Right renal pelvis (tissue), 4 donors: ENCODE results near the gene ZMAT3. TPM values are rescaled to one million over a fixed set of nuclear protein-coding genes. Genes with fewer than 3 reads are reported as not detected.
"Not testable (repeated sequence)": the region's sequence is repeated elsewhere in the genome, so short reads cannot be mapped to it uniquely, and the experiment has no call there.

Source experiments
- DNase-seq, 4 donors: peaks; one replicate each; pipeline ENCODE4 v3.0.0-alpha.2; 2013; ENCODE audit warnings: low read depth in 4 of 4, low spot score in 3 of 4, missing footprints in 1 of 4
- polyA plus RNA-seq, 4 donors: library from polyadenylated mRNA; unstranded; fragments of 120-200 nt; gene quantifications; one replicate each; pipeline ENCODE4 v1.2.1, GENCODE V29; 2013; ENCODE audit not compliant: insufficient read length in 4 of 4

ZMAT3 gene
- polyA plus RNA-seq, 4 donors: 9.1 to 11.0 (median 10.3) TPM

DNA sequence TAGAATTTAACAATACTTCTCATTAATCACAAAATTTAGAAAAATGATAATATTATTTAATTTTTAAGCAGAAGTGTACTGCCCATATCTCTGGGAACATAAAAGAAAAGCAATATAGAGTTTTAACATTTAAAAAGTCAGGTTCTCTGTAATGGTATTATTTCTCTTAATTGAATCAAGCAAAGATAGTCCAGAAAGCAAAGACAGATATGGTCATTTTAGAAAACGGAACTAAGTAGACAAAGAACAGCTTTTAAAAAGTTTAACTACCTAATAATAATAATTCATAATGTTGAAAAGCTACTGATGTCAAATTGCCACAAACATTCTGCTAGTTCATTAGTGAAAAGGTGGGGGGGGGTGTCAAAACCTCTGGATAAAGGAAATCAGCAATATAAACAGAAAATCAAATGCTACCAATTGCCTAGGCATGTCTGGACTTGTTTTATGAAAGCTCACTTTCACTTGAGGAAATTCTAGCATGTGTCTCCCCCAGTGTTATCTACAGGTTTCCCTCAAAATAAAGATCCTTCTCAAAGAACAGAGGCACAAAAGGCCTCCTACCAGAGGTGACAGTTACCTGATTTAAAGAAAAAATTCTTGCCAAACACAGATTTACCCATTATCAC lies 1.7 kb downstream of the ZMAT3 start:
- DNase-seq: no peak

DNA sequence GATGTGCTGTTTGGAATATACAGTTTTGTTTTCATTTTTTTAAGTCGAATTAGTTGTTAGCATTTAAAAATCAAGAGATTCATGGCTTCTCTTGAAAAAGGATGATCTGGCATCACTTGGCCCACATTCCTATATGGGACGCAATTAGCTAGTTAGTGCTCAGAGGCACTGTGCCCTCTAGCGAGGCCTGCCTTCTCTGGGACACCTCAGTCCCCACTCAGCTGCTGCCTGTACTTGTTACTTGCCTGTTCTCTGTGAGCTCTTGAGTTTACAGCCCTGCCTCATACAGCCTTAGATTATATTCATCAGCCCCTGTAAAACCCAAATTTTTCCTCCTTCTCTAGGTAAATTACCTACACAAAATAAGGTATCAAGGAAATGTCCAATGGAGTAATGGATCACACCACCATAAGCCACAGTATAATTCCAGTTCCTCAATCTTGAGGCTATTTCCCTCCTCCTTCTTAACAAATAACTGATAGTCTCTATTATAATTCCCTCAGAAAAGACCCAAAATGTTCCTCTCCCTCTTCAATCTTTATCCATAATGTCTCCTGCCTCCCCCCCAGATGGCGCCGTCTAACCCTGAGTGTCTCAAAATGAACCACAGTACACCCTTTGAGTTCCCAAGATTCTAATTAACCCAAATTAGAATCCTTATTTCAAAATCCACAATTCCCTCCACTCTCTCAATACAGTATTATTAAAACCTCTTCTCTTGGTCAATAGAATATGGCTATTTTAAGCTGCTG lies 2.7 kb downstream of the ZMAT3 start:
- DNase-seq: no peak

DNA sequence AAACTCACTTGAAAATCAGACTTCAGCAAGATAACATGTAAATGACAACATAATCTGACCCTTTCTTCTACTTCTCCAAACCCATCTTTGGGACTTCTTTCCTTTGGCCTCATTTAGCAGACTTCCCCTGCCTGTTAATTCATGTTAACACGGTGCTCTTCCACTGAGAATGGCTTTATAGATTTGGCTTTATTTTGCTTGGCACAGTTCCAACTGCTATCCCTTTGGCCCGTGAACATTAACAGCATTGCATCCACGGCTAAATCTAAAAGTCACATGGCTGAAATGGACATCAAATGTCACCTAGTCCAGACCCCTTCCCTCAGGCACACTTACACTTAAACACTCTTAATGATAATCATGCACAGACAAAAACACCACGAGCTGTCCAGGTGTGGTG lies 3.8 kb downstream of the ZMAT3 start:
- no peak for DNase-seq

DNA sequence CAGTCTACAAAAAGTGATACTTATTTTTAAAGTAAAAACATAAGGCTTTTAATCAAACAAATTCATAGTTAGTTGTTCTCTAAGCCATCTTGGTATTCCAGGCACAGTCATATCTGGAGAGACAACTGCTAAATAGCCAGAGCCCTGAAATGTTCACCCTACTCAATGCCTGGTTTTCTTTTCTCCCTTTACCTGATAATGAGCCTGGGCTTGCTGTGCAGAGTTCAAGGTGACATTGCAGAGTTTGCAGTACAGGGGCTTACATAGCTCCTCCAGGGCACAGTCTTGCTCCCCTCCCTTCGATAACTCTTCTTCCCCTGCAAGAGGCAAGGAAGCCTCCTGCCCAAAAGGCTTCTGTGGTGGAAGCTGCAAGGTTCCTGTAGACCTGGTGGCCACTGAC lies 4.3 kb downstream of the ZMAT3 start:
- DNase-seq: no peak

DNA sequence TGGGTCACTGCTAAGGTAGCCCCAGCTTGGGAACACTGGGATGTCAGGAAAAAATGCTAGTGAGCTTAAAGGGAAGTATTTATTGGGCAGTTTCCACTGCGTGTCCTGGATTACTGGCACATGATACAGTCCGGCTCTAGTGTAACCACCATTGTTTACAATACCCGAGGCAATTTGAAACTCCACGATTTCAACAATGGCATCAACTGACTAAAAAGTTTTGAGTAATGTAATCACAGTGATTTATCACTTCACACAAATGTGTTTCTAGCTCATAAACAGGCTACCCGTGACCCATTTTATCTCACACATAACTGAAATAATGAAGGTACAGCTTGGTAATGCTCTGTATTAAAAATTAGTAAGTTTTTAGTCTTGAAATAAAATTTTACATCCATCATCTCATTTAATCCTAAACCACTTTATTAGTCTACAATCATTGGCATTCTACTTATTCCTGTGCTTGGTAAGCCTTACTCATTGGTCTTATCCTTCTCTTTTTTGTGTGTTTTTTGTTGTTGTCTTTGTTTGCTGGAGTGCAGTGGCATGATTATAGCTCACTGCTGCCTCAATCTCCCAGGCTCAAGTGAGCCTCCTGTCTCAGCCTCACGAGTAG lies 7.6 kb downstream of the ZMAT3 start:
- no peak for DNase-seq

DNA sequence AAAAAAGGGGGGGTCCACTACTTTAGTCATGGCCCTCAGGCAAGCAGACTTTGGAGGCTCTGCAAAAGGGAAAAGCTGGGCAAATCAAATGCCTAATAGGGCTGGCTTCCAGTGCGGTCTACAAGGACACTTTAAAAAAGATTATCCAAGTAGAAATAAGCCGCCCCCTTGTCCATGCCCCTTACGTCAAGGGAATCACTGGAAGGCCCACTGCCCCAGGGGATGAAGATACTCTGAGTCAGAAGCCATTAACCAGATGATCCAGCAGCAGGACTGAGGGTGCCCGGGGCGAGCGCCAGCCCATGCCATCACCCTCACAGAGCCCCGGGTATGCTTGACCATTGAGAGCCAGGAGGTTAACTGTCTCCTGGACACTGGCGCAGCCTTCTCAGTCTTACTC lies 15.3 kb downstream of the ZMAT3 start:
- DNase-seq: no peak

DNA sequence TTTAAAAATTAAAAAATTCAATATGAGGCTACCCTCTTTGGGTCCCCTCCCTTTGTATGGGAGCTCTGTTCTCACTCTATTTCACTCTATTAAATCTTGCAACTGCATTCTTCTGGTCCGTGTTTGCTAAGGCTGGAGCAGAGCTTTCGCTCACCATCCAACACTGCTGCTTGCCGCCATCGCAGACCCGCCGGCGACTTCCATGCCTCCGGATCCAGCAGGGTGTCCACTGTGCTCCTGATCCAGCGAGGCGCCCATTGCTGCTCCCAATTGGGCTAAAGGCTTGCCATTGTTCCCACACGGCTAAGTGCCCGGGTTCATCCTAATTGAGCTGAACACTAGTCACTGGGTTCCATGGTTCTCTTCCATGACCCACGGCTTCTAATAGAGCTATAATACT lies 17.0 kb downstream of the ZMAT3 start:
- not testable (repeated sequence) for DNase-seq

DNA sequence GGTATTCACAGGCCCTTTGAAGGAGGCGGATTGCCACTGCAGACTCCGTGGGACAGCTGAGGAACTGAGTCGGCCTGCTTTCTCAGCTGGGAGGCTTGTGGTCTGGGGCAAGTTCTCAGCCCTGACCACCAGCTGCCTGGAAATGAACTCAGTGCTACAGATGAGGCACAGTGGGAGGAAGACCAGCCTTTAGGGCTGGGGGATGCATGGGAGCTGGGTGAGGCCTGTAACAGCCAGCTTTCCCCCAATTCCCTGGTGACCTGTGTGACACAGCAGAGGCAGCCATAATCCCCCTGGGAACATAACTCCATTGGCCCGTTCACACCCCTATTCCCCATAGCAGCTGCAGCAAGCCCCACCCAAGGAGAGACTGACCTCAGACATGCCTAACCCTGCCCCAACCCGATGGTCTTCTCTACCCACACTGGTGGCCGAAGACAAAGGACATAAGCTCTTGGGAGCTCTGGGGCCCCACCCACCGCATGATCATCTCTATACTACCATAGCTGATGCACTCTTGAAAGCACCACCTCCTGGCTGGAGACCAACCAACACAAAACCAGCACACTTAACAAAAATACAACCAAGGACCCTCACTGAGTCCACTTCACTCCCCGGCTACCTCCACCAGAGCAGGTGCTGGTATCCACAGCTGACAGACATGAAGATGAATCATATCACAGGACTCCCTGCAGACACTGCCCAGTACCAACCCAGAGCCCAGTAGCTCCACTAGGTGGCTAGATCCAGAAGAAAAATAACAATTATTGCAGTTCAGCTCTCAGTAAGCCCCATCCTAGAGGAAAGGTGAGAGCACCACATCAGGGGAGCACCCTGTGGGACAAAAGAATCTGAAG lies 24.9 kb downstream of the ZMAT3 start:
- no peak for DNase-seq

DNA sequence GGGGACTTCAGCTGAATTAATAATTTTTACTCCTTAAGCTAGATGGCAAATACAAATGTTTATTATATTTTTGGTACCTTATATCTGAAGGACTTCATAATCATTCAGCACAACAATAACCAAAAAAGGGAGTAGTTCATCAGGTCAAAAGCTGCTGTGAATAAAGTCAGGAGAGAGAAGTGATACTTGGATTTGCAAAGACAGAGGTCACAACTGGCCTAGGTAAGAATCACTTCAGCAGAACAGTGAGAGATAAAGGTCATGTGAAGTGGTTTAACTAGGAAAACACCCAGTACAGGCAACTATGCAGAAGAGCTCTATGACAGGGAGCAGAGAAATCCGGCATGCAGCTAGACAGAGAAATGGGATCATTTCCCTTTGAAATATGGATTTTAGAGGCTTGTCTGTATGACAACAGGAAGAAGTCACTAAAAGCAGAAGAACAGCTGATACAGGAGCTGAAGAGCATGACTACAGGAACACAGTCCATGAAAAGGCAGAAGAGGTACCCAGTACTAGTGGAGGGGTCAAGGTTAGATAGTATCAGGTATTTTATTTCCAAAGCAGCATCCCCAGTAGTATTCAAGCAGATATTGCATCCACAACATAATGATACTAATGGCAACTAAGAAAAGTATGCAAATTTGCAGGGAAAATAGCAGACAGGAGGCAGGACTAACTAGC lies 25.7 kb downstream of the ZMAT3 start:
- no peak for DNase-seq

DNA sequence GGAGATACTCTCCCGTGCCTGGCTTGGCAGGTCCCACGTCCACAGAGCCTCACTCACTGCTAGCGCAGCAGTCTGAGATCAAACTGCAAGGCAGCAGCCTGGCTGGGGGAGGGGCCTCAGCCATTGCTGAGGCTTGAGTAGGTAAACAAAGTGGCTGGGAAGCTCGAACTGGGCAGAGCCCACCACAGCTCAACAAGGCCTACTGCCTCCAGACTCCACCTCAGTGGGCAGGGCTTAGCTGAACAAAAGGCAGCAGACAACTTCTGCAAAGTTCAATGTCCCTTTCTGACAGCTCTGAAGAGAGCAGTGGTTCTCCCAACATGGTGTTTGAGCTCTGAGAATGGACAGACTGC lies 32.7 kb downstream of the ZMAT3 start:
- DNase-seq: not testable (repeated sequence)

DNA sequence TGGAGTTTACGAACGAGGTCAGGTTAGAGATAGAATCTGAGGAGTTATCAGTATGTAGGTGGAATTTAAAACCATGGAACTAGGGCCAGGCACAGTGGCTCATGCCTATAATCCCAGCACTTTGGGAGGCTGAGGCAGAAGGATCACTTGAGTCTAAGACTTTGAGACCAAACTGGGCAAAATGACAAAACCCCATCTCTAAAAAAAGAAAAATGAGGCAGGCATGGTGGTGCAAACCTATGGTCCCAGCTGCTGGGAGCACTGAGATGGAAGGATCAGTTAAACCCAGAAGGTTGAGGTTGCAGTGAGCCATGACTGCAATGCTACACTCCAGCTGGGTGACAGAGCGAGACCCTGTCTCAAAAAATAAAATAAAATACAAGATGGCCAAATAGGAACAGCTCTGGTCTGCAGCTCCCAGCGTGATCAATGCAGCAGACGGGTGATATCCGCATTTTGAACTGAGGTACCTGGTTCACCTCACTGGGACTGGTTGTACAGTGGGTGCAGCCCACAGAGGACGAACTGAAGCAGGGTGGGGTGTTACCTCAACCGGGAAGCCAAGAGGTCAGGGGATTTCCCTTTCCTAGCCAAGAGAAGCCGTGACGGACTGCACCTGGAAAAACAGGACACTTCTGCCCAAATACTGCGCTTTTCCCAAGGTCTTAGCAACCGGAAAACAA lies 33.3 kb downstream of the ZMAT3 start:
- DNase-seq: no peak

DNA sequence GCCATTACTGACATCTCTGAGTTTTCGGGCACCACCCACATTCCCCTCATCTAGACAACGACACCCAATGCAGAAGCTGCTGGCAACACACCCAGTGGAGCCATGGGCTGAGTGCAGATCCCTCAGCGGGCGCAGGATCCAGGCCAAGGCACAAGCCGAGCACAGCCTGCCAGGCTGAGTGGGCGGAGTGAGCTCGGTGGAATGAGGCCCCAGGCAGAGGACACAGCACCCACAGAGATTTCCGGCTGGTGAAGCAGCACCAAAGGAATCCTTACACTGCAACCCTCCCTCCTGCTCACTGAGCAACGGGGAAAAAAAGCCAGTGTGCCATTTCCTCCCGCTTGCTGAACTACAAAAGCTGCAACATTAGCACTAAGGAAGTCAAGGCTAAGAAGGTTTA lies 34.3 kb downstream of the ZMAT3 start:
- DNase-seq: no peak

DNA sequence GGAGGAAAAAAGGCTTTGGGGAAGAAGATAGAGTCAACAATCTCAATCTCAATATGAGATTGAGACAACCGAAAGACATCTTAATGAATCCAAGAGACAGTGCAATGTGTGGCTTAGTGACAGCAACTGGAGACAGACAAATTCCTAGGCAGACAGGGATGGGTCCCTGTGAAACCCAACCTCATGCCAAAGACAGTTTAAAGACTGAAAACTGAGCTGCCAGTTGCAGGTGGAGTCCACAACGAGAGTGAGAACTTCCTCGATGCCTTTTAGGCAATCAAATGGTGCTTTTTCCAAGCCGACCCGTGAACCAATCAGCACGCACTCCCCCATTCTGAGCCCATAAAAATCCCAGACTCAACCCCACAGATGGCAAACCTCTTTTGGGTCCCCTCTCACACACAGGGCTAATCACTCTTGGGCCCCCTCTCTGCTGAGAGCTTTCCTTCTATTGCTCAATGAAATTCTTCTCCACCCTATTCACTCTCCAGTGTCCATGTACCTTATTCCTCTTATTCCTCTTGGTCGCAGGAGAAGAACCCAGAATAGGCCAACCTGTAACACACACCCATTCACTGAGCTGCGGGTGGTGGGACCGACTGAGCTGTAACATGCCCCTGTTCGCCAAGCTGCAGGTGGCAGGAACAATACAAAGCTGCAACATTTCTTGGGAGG lies 34.8 kb downstream of the ZMAT3 start:
- no peak for DNase-seq

DNA sequence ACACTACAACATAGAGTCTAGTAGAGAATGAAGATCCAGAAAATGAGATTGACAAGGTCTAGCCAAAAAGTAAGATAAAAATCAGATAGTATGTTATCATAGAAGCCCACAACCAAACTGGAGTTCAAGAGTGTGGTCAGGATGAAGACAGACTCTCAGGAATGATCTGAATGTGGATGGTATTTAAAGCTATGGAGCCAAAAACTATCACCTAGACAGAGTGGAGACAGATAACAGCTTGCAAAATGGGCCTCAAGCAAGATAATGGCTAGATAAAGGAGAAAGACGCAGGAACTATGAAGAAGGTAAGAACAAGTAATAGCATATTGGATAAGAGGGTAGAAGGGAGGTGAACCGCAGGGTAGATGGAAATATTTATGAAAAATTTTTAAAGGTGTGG lies 35.4 kb downstream of the ZMAT3 start:
- DNase-seq: no peak

DNA sequence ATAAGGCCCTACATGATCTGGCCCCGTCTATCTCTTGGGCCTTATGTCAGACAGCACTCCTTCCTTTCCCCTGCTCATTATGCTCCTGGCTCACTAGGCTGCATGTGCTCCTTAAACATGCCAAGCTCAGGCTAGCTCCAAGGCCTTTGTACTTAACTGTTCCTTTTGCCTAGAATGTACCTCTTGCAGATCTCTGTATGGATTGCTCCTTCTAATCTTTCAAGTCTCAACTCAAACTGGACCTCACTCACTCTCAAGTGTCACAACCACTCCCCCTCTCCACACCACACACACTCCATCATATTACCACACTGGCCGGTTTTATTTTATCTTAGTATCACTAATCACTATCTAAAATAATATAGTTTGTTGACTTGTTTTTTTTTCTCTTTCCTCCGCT lies 36.4 kb downstream of the ZMAT3 start:
- no peak for DNase-seq

DNA sequence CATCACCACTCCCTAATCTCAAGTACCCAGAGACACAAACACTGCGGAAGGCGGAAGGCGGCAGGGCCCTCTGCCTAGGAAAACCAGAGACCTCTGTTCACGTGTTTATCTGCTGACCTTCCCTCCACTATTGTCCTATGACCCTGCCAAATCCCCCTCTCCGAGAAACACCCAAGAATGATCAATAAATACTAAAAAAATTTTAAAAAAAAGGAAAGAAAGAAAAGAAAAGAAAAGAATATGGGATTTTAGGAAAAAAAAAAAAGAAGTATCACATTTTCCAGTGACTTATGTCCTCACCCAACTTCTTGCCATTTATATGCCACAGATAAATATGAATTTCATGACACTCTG lies 38.3 kb downstream of the ZMAT3 start:
- DNase-seq: not testable (repeated sequence)

DNA sequence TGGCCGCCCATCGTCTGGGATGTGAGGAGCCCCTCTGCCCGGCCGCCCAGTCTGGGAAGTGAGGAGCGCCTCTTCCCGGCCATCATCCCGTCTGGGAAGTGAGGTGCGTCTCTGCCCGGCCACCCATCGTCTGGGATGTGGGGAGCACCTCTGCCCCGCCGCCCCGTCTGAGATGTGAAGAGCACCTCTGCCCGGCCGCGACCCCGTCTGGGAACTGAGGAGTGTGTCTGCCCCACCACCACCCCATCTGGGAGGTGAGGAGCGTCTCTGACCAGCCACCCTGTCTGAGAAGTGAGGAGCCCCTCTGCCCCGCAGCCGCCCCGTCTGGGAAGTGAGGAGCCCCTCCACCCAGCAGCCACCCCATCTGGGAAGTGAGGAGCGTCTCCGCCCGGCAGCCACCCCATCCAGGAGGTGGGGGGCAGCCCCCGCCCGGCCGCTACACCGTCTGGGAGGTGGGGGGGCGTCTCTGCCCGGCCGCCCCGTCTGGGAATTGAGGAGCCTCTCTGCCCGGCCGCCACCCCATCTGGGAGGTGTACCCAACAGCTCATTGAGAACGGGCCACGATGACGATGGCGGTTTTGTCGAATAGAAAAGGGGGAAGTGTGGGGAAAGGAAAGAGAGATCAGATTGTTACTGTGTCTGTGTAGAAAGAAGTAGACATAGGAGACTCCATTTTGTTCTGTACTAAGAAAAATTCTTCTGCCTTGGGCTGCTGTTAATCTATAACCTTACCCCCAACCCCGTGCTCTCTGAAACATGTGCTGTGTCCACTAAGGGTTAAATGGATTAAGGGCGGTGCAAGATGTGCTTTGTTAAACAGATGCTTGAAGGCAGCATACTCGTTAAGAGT lies 38.9 kb downstream of the ZMAT3 start:
- not testable (repeated sequence) for DNase-seq

DNA sequence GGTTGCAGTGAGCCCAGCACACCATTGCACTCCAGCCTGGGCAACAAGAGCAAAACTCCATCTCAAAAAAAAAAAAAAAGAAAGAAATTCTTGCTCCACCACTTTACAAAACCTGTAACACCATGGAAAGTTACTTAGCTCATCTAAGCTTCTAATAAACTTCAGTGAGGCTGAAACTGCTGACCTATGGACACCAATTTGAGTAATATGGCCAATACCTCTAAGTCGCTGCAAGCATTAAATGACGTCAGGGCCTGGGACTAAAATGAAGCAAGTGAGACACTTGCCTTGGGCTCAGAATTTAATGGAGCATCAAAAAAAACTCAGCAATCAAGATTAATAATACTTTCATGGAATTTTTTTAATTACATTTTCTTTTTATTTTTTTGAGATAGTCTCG lies 42.5 kb downstream of the ZMAT3 start:
- DNase-seq: no peak

DNA sequence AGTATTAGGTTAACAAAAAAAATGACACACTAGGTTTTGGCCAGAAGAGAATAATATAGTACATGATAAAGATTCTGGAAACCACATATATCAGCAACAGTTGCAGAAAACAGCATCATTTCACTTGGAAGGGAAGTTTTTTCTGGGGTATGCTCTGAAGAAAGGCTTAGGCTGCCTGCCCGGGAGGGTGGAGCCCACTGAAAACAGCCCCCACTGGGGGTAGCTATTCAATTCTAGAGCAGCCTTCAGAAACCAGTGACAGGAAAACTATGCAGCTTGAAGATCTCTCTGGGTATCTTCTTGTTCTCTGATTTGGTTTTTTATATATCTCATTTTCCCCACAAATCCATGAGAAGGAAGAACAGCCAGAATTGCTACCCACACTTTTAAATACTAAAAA lies 43.2 kb downstream of the ZMAT3 start:
- DNase-seq: no peak
